ENCODE measurements around the gene SLC1A2.

DNA sequence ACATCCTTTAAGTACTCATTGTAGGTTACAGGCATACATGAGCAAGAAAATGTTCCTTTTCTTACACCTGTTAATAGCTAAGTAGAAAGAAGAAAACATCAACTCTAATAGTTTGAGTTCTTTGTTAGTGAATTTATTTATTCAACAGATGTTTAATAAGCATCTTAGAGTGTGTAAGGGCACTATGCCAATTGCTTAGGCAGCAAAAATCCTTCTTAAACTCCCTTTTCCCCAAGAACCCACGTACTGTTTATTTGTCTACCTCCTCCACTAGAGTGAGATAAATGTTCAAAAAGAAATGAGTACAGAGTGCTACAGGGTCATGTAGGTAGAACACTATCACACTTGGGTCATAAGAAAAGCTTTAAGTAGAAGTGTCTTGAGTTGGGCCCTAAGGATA lies 149.0 kb downstream of the SLC1A2 start:
- TF ChIP-seq, protein P1, sequence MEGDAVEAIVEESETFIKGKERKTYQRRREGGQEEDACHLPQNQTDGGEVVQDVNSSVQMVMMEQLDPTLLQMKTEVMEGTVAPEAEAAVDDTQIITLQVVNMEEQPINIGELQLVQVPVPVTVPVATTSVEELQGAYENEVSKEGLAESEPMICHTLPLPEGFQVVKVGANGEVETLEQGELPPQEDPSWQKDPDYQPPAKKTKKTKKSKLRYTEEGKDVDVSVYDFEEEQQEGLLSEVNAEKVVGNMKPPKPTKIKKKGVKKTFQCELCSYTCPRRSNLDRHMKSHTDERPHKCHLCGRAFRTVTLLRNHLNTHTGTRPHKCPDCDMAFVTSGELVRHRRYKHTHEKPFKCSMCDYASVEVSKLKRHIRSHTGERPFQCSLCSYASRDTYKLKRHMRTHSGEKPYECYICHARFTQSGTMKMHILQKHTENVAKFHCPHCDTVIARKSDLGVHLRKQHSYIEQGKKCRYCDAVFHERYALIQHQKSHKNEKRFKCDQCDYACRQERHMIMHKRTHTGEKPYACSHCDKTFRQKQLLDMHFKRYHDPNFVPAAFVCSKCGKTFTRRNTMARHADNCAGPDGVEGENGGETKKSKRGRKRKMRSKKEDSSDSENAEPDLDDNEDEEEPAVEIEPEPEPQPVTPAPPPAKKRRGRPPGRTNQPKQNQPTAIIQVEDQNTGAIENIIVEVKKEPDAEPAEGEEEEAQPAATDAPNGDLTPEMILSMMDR (IDR thresholded peaks at IDR 0.05; ENCODE audit: low read depth, low read length): no peak
- no peak for TF ChIP-seq EZH2phosphoT487 (IDR thresholded peaks at IDR 0.05; ENCODE audit: low read depth)
